OCI-LY7 (cell line): ENCODE data around the gene KRT24. TPM values are rescaled to one million over a fixed set of nuclear protein-coding genes. Genes with fewer than 3 reads are reported as not detected.

Experiments used
- BruUV-seq: library from RNA; stranded (reverse); fragments of 400-500 nt; replicated peaks from 2 replicates; lab custom pipeline; 2021; lab: Mats Ljungman, UMichigan
- CTCF ChIA-PET: fragments of 300-600 bp; sonication (Branson Sonifier 250); formaldehyde crosslinking; loops from one replicate; lab custom pipeline; 2022; ENCODE audit warnings: antibody characterized with exemption; ENCODE audit not compliant: unreplicated experiment; lab: Charles Lee
- POLR2A ChIA-PET: fragments of 300-600 bp; sonication (Branson Sonifier 250); formaldehyde crosslinking; loops from one replicate; lab custom pipeline; 2022; ENCODE audit warnings: antibody characterized with exemption; lab: Charles Lee
- DNase-seq: peaks from one replicate; pipeline ENCODE4 v3.0.0-alpha.2; 2015; ENCODE audit warnings: low spot score
- H2AFZ ChIP-seq: fragments of 200-600 bp; sonication (generic), shearing (Covaris generic); 2 replicates; pipeline ENCODE4 v1.6.1; 2014; ENCODE audit warnings: mild to moderate bottlenecking, antibody characterized with exemption, low read length, moderate library complexity
- H3K27ac ChIP-seq: fragments of 200-600 bp; sonication (generic); 2 replicates; pipeline ENCODE4 v1.5.1; 2014; ENCODE audit warnings: mixed run types, low read depth, mild to moderate bottlenecking, moderate library complexity, low read length, inconsistent platforms; ENCODE audit not compliant: poor library complexity, severe bottlenecking
- H3K36me3 ChIP-seq: fragments of 200-600 bp; sonication (generic); 2 replicates; pipeline ENCODE4 v1.6.1; 2014; ENCODE audit warnings: mild to moderate bottlenecking, antibody characterized with exemption, low read length, moderate library complexity, mixed read lengths; ENCODE audit not compliant: insufficient read depth
- H3K4me1 ChIP-seq: fragments of 200-600 bp; sonication (generic); 2 replicates; pipeline ENCODE4 v1.5.1; 2014; ENCODE audit warnings: mild to moderate bottlenecking, low read length; ENCODE audit not compliant: insufficient read depth, poor library complexity, severe bottlenecking
- H3K4me2 ChIP-seq: fragments of 200-600 bp; sonication (generic); 2 replicates; pipeline ENCODE4 v1.6.1; 2014; ENCODE audit warnings: mild to moderate bottlenecking, low read length
- H3K4me3 ChIP-seq: fragments of 200-600 bp; sonication (generic); 2 replicates; pipeline ENCODE4 v1.5.1; 2014; ENCODE audit warnings: mild to moderate bottlenecking, low read depth, low read length; ENCODE audit not compliant: poor library complexity, severe bottlenecking
- H3K79me2 ChIP-seq: fragments of 200-600 bp; sonication (generic); 2 replicates; pipeline ENCODE4 v1.6.1; 2016; ENCODE audit warnings: low read depth, mild to moderate bottlenecking, low read length, moderate library complexity, mixed read lengths; ENCODE audit not compliant: insufficient read depth
- H3K9me2 ChIP-seq: fragments of 200-600 bp; sonication (generic); 2 replicates; pipeline ENCODE4 v1.6.1; 2016; ENCODE audit warnings: mild to moderate bottlenecking, low read length, mixed read lengths; ENCODE audit not compliant: insufficient read depth
- H3K9me3 ChIP-seq: fragments of 200-600 bp; sonication (generic); 2 replicates; pipeline ENCODE4 v1.6.1; 2014; ENCODE audit warnings: mild to moderate bottlenecking, mixed run types, low read length, mixed read lengths
- H4K20me1 ChIP-seq: fragments of 200-600 bp; sonication (generic); 2 replicates; pipeline ENCODE4 v1.6.1; 2014; ENCODE audit warnings: mild to moderate bottlenecking, antibody characterized with exemption, low read length, moderate library complexity, mixed read lengths; ENCODE audit not compliant: insufficient read depth
- EZH2phosphoT487 ChIP-seq: fragments of 200-600 bp; sonication (generic); IDR thresholded peaks from 2 replicates; pipeline ENCODE4 v1.6.1; 2018; ENCODE audit warnings: low read depth, borderline replicate concordance, mild to moderate bottlenecking, mixed run types, antibody characterized with exemption, low read length, moderate library complexity, mixed read lengths
- intact Hi-C: fragments of 100-400 bp; cut with micrococcal nuclease; formaldehyde crosslinking; loops from one replicate; pipeline ENCODE4 v1.10.0; 2022; ENCODE audit not compliant: unreplicated experiment
- total RNA-seq, 2 experiments: library from RNA; depleted of rRNA in 1 of 2; stranded (reverse); fragments of >200 nt in 1 of 2; shearing (Covaris generic) in 1 of 2; gene quantifications; 2 replicates each; pipeline ENCODE4 v1.2.3, GENCODE V29; 2014 to 2022
- TF ChIP-seq, protein P1 (sequence below): fragments of 200-600 bp; sonication (generic); conservative IDR thresholded peaks from 2 replicates; pipeline ENCODE4 v1.5.1; 2014; ENCODE audit warnings: mild to moderate bottlenecking, antibody characterized with exemption, low read length, moderate library complexity, mixed read lengths

Gene KRT24
- total RNA-seq, 2 experiments from 2014 or later: not detected

DNA sequence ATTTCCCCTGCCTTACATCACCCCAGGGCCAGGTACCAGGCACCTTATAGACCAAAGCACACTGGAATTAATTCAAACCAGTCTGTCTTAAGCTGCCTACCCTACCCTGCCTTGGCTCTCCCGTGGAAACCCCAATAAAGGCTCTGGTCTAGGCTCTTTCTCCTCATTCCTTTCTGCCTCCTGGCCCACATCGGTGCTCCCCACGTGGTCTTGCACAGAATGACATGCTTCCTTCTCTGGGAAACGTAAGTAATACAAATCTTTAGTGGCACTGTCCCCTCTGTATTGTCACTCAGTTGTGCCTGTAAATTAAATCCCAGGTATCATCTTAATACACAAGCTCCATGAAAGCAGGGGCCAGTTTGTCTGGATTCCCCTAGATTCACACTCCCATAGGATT lies 35.0 kb upstream of the KRT24 start:
- no peak for DNase-seq
- CTCF ChIA-PET: no interaction called here
- Histone ChIP-seq H3K79me2 (no peaks in the 10 kb centered on the region), H3K4me2 (no peak overlapping the region), H3K4me3 (no peak overlapping the region), H4K20me1 (no peaks in the 10 kb centered on the region), H2AFZ (no peak overlapping the region), H3K4me1 (no peaks in the 10 kb centered on the region), H3K36me3 (no peaks in the 10 kb centered on the region), H3K9me3 (no peaks in the 10 kb centered on the region), H3K9me2 (no peaks in the 10 kb centered on the region), H3K27ac (no peak overlapping the region)
- POLR2A ChIA-PET: interaction anchor here (0.6 kb wide), 1 partner anchor 45 kb away, joined by 4 read pairs; no protein-coding TSS in a partner anchor
- TF ChIP-seq, protein P1, sequence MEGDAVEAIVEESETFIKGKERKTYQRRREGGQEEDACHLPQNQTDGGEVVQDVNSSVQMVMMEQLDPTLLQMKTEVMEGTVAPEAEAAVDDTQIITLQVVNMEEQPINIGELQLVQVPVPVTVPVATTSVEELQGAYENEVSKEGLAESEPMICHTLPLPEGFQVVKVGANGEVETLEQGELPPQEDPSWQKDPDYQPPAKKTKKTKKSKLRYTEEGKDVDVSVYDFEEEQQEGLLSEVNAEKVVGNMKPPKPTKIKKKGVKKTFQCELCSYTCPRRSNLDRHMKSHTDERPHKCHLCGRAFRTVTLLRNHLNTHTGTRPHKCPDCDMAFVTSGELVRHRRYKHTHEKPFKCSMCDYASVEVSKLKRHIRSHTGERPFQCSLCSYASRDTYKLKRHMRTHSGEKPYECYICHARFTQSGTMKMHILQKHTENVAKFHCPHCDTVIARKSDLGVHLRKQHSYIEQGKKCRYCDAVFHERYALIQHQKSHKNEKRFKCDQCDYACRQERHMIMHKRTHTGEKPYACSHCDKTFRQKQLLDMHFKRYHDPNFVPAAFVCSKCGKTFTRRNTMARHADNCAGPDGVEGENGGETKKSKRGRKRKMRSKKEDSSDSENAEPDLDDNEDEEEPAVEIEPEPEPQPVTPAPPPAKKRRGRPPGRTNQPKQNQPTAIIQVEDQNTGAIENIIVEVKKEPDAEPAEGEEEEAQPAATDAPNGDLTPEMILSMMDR: no peak
- no peak for TF ChIP-seq EZH2phosphoT487
- no TSS peak for BruUV-seq
- intact Hi-C loops: no loop called here

DNA sequence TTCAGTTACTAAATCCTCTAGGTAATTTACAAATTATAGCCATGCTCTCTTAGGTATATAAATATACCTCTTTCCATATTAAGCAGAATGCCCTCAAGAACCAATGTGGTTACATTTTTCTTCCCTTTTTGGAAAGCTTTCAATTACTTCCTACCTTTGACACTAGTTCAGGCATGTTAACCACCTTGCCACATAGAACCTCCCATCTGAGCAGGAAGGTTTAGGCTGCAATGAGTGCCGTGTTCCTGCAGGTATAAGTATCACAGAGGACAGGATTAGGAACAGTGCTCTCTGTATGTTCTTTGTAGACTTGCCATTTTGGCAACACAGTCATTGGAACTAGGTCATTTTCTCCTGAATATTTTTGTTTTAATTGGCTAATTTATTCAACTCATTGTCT lies 31.5 kb upstream of the KRT24 start:
- no peak for DNase-seq
- intact Hi-C loops: no loop called here
- CTCF ChIA-PET: no interaction called here
- BruUV-seq: no TSS peak
- no peak overlapping the region for H3K4me2 ChIP-seq
- no peak overlapping the region for H3K4me3 ChIP-seq
- no peak overlapping the region for H2AFZ ChIP-seq
- no peaks in the 10 kb centered on the region for H3K79me2 ChIP-seq
- POLR2A ChIA-PET: no interaction called here
- no peaks in the 10 kb centered on the region for H3K9me3 ChIP-seq
- no peaks in the 10 kb centered on the region for H4K20me1 ChIP-seq
- TF ChIP-seq, protein P1: no peak
- no peak for TF ChIP-seq EZH2phosphoT487
- H3K36me3 ChIP-seq: no peaks in the 10 kb centered on the region
- H3K27ac ChIP-seq: no peak overlapping the region
- no peaks in the 10 kb centered on the region for H3K4me1 ChIP-seq
- no peaks in the 10 kb centered on the region for H3K9me2 ChIP-seq

DNA sequence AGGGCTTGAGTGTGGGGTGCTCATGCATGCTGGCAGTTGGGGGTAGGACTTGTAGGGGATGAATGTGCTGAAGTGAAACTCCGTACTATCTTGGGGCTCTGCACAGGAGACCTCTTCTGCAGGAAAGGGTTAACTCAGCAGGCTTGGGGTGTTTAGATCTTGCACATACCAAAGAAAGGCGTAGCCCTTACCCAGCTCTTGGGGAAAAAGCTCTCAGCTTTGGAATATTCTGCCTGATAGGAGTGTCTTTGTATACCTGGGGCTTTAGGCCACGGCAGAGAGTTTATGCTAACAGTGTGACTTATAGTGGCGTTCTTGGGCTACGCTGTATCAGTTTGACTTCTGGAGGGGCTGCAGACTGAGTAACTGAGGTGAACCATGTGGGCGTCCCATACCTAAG lies 30.5 kb upstream of the KRT24 start:
- TF ChIP-seq, protein P1: no peak
- intact Hi-C loops: no loop called here
- Histone ChIP-seq H2AFZ (no peak overlapping the region), H3K4me1 (no peaks in the 10 kb centered on the region), H3K9me2 (no peaks in the 10 kb centered on the region), H3K4me3 (no peak overlapping the region), H3K36me3 (no peaks in the 10 kb centered on the region), H3K4me2 (no peak overlapping the region), H3K27ac (no peak overlapping the region), H3K79me2 (no peaks in the 10 kb centered on the region), H3K9me3 (no peaks in the 10 kb centered on the region), H4K20me1 (no peaks in the 10 kb centered on the region)
- ChIA-PET POLR2A (no interaction called here), CTCF (no interaction called here)
- no peak for DNase-seq
- BruUV-seq: no TSS peak
